Non-pigmented ciliary epithelial cell (primary cell): ENCODE measurements around the gene TRIM74.
"Not testable (repeated sequence)": the region's sequence is repeated elsewhere in the genome, so short reads cannot be mapped to it uniquely, and the experiment has no call there.

Source experiments
- DNase-seq: peaks from one replicate; pipeline ENCODE4 v3.0.0-alpha.2; 2010; ENCODE audit warnings: low read depth

TRIM74 gene

GRCh38 chr7:72954563-72955198 is 14.6 kb downstream of the TRIM74 start:
- not testable (repeated sequence) for DNase-seq

GRCh38 chr7:72953901-72954562 is 15.2 kb downstream of the TRIM74 start:
- not testable (repeated sequence) for DNase-seq

GRCh38 chr7:72950432-72950831 is 18.8 kb downstream of the TRIM74 start:
- not testable (repeated sequence) for DNase-seq

GRCh38 chr7:72949686-72950085 is 19.6 kb downstream of the TRIM74 start:
- not testable (repeated sequence) for DNase-seq

GRCh38 chr7:72949276-72949675 is 20.0 kb downstream of the TRIM74 start:
- not testable (repeated sequence) for DNase-seq

GRCh38 chr7:72948714-72949113 is 20.6 kb downstream of the TRIM74 start:
- not testable (repeated sequence) for DNase-seq

GRCh38 chr7:72946130-72946745 is 23.0 kb downstream of the TRIM74 start:
- not testable (repeated sequence) for DNase-seq

GRCh38 chr7:72945597-72945996 is 23.7 kb downstream of the TRIM74 start:
- DNase-seq, result not testable (repeated sequence)

GRCh38 chr7:72944937-72945336 is 24.3 kb downstream of the TRIM74 start:
- not testable (repeated sequence) for DNase-seq

- not testable (repeated sequence) for DNase-seq
These were observed 26.3 kb downstream of the TRIM74 start for GRCh38 chr7:72942956-72943355.

GRCh38 chr7:72942022-72942705 is 27.1 kb downstream of the TRIM74 start:
- DNase-seq, result not testable (repeated sequence)

- not testable (repeated sequence) for DNase-seq
These were observed 41.0 kb downstream of the TRIM74 start for GRCh38 chr7:72928216-72928615.

- not testable (repeated sequence) for DNase-seq
These were observed 41.5 kb downstream of the TRIM74 start for GRCh38 chr7:72927791-72928190.

- DNase-seq, result no peak
These were observed 43.6 kb downstream of the TRIM74 start for GRCh38 chr7:72925546-72926120.

- DNase-seq, result peak; percentile 47
These were observed 44.3 kb downstream of the TRIM74 start, which contains the start of gene POM121 for GRCh38 chr7:72924733-72925545. Gene POM121 (plus strand): TSS chr7:72925095. CDS start chr7:72925122, 27 bp downstream.

- no peak for DNase-seq
These were observed 44.9 kb downstream of the TRIM74 start for GRCh38 chr7:72924386-72924732.

- no peak for DNase-seq
These were observed 50.0 kb downstream of the TRIM74 start for GRCh38 chr7:72919256-72919775.

- DNase-seq, result not testable (repeated sequence)
These were observed 54.3 kb downstream of the TRIM74 start for GRCh38 chr7:72914756-72915525.

GRCh38 chr7:72913750-72914149 is 55.5 kb downstream of the TRIM74 start:
- not testable (repeated sequence) for DNase-seq

GRCh38 chr7:72911395-72911794 is 57.9 kb downstream of the TRIM74 start:
- not testable (repeated sequence) for DNase-seq
